ENCODE measurements around the gene MGMT. TPM values are rescaled to one million over a fixed set of nuclear protein-coding genes. Genes with fewer than 3 reads are reported as not detected.

MGMT gene
- total RNA-seq, 3 donors from 2014 or later = 15.4 to 17.5 (median 16.3) TPM

- intact Hi-C loops (cut with DNase I, micrococcal nuclease) = no loop called here
- no peak for TF ChIP-seq CTCF (IDR thresholded peaks at IDR 0.05)
- H3K9me3 ChIP-seq = peaks cover 3% of the 10 kb centered on the region
- no peak overlapping the region for H3K4me3 ChIP-seq
- no peak for ATAC-seq
- H3K4me1 ChIP-seq (ENCODE audit: low read depth) = no peaks in the 10 kb centered on the region
- no peaks in the 10 kb centered on the region for H3K36me3 ChIP-seq (ENCODE audit: low read depth)
- no peak for DNase-seq
Observed at GRCh38 chr10:129530581-129530980, 63.5 kb downstream of the MGMT start.

GRCh38 chr10:129531195-129531968 is 64.3 kb downstream of the MGMT start:
- peaks cover 3% of the 10 kb centered on the region for H3K9me3 ChIP-seq
- no peaks in the 10 kb centered on the region for H3K36me3 ChIP-seq (ENCODE audit: low read depth)
- TF ChIP-seq CTCF (IDR thresholded peaks at IDR 0.05) = no peak
- H3K4me3 ChIP-seq = no peak overlapping the region
- ATAC-seq = no peak
- H3K4me1 ChIP-seq (ENCODE audit: low read depth) = no peaks in the 10 kb centered on the region
- no peak for DNase-seq
- intact Hi-C loops (cut with DNase I, micrococcal nuclease) = no loop called here

GRCh38 chr10:129531969-129532660 is 65.1 kb downstream of the MGMT start:
- intact Hi-C loops (cut with DNase I, micrococcal nuclease) = no loop called here
- peaks cover 3% of the 10 kb centered on the region for H3K9me3 ChIP-seq
- no peak for TF ChIP-seq CTCF (IDR thresholded peaks at IDR 0.05)
- no peak overlapping the region for H3K4me3 ChIP-seq
- no peaks in the 10 kb centered on the region for H3K36me3 ChIP-seq (ENCODE audit: low read depth)
- ATAC-seq (peak; percentile 10), DNase-seq (no peak)
- no peaks in the 10 kb centered on the region for H3K4me1 ChIP-seq (ENCODE audit: low read depth)

- no peak for TF ChIP-seq CTCF (IDR thresholded peaks at IDR 0.05)
Observed at GRCh38 chr10:129532838-129533237, 65.8 kb downstream of the MGMT start.

GRCh38 chr10:129533281-129533680 is 66.2 kb downstream of the MGMT start:
- DNase-seq (no peak), ATAC-seq (no peak)
- Histone ChIP-seq H3K36me3 (ENCODE audit: low read depth) (no peaks in the 10 kb centered on the region), H3K9me3 (peaks cover 3% of the 10 kb centered on the region), H3K4me1 (ENCODE audit: low read depth) (no peaks in the 10 kb centered on the region), H3K4me3 (no peak overlapping the region)
- no peak for TF ChIP-seq CTCF (IDR thresholded peaks at IDR 0.05)
- intact Hi-C loops (cut with DNase I, micrococcal nuclease) = no loop called here

More at GRCh38 chr10:129532838-129533237, 65.8 kb downstream of the MGMT start:
- intact Hi-C loops (cut with DNase I, micrococcal nuclease) = no loop called here
- Histone ChIP-seq H3K36me3 (ENCODE audit: low read depth) (no peaks in the 10 kb centered on the region), H3K4me1 (ENCODE audit: low read depth) (no peaks in the 10 kb centered on the region), H3K9me3 (peaks cover 3% of the 10 kb centered on the region), H3K4me3 (no peak overlapping the region)
- DNase-seq (no peak), ATAC-seq (no peak)

Data from mucosa of descending colon (tissue), 3 donors.